CD4-positive, alpha-beta T cell (primary cell): Measurements from ENCODE around the gene UBE2N. TPM values are rescaled to one million over a fixed set of nuclear protein-coding genes. Genes with fewer than 3 reads are reported as not detected.

Source experiments
- ATAC-seq: fragments of 200-7000 bp; cut with Tn5 transposase; one replicate; pipeline ENCODE4 v1.10.0; 2022; ENCODE audit warnings: mild to moderate bottlenecking; ENCODE audit not compliant: poor library complexity
- CTCF ChIA-PET: fragments of 350-600 bp; sonication (Branson Sonifier 250); formaldehyde crosslinking; loops from one replicate; lab custom pipeline; 2021; ENCODE audit warnings: antibody characterized with exemption, inconsistent platforms; lab: Charles Lee
- POLR2A ChIA-PET: fragments of 350-600 bp; sonication (Branson Sonifier 250); formaldehyde crosslinking; loops from one replicate; lab custom pipeline; 2021; ENCODE audit warnings: antibody characterized with exemption, inconsistent platforms; lab: Charles Lee
- DNase-seq, 14 experiments: peaks; one replicate each; pipeline ENCODE4 v3.0.0-alpha.2; 2013 to 2020; ENCODE audit warnings: mixed read lengths in 2 of 14
- H3K27ac ChIP-seq, 2 donors: one replicate each; pipeline versions ENCODE4 v1.5.1 to v1.7.0; 2013; ENCODE audit warnings: low read length in 2 of 2, low read depth in 1 of 2, mild to moderate bottlenecking in 1 of 2
- H3K27me3 ChIP-seq, 2 experiments: 1 replicate in 1 of 2; 2 replicates in 1 of 2; pipeline versions ENCODE4 v1.6.1 to v1.7.0; 2013; ENCODE audit warnings: low read length in 2 of 2, control low read depth in 1 of 2, mild to moderate bottlenecking in 1 of 2, moderate library complexity in 1 of 2; ENCODE audit not compliant: insufficient read depth in 2 of 2, control insufficient read depth in 1 of 2
- H3K36me3 ChIP-seq: one replicate; pipeline ENCODE4 v1.6.1; 2013; ENCODE audit warnings: low read length, control low read depth; ENCODE audit not compliant: insufficient read depth
- H3K4me1 ChIP-seq: one replicate; pipeline ENCODE4 v1.6.1; 2013; ENCODE audit warnings: low read length, control low read depth; ENCODE audit not compliant: insufficient read depth
- H3K4me3 ChIP-seq: one replicate; pipeline ENCODE4 v1.5.1; 2013; ENCODE audit warnings: mild to moderate bottlenecking, low read length, moderate library complexity
- H3K9me3 ChIP-seq, 2 experiments: 1 replicate in 1 of 2; 2 replicates in 1 of 2; pipeline versions ENCODE4 v1.6.1 to v1.7.0; 2013; ENCODE audit warnings: low read length in 2 of 2, mild to moderate bottlenecking in 2 of 2, control low read depth in 1 of 2, moderate library complexity in 1 of 2; ENCODE audit not compliant: control insufficient read depth in 1 of 2, insufficient read depth in 1 of 2
- H3K27ac Mint-ChIP-seq: one replicate; pipeline ENCODE4 v1.8.0; 2020; ENCODE audit warnings: mixed read lengths
- H3K27me3 Mint-ChIP-seq: one replicate; pipeline ENCODE4 v1.8.0; 2021; ENCODE audit warnings: mixed read lengths
- H3K36me3 Mint-ChIP-seq: one replicate; pipeline ENCODE4 v1.8.0; 2021; ENCODE audit warnings: low read depth, mixed read lengths
- H3K4me1 Mint-ChIP-seq: one replicate; pipeline ENCODE4 v1.8.0; 2021; ENCODE audit warnings: low read depth, mixed read lengths
- H3K4me3 Mint-ChIP-seq: one replicate; pipeline ENCODE4 v1.8.0; 2020; ENCODE audit warnings: mild to moderate bottlenecking, mixed read lengths
- H3K9me3 Mint-ChIP-seq: one replicate; pipeline ENCODE4 v1.8.0; 2020; ENCODE audit warnings: mixed read lengths
- intact Hi-C, 2 experiments: fragments of 100-400 bp; cut with DNase I in 1 of 2; cut with micrococcal nuclease in 1 of 2; formaldehyde crosslinking; loops; one replicate each; pipeline versions ENCODE4 v1.15.1 to v1.9.0; 2023 to 2025; cut with DNase I, micrococcal nuclease
- total RNA-seq, 174 experiments: library from RNA in 2 of 174; stranded (reverse) in 2 of 174; gene quantifications; one replicate each; pipeline ENCODE4 v1.2.3 and lab custom pipeline; 2021 to 2026
- TF ChIP-seq, protein P1 (sequence below): fragments of 200-600 bp; IDR thresholded peaks from one replicate; pipeline ENCODE4 v1.8.0; 2022; ENCODE audit warnings: antibody characterized with exemption, mild to moderate bottlenecking

The UBE2N gene
- total RNA-seq, 2 experiments from 2014 or later = 89.8 to 101 TPM

DNA sequence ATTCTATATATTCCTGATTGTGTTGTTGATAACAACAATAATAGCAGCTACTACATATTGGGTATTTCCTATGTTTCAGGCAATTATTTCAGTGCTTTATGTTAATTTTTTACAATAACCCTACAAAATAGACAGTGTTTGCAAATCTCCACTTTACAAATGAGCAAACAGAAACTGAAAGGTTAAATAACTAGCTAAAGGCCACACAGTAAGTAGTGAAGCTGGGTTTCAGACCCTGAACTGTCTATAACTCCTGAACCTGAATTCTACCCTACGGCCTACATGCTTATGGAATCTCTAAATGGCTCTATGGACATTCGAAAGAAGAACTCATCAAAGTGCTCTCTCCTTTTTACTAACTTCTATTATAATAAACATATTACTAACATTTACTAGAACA lies 83.7 kb downstream of the UBE2N start:
- Mint-ChIP-seq H3K36me3 (no peaks in the 10 kb centered on the region), H3K4me3 (no peak overlapping the region), H3K9me3 (no peaks in the 10 kb centered on the region), H3K4me1 (peaks cover 9% of the 10 kb centered on the region), H3K27ac (no peak overlapping the region), H3K27me3 (no peaks in the 10 kb centered on the region)
- POLR2A ChIA-PET = no interaction called here
- ATAC-seq (no peak), DNase-seq (no peak)
- Histone ChIP-seq H3K36me3 (no peaks in the 10 kb centered on the region), H3K27ac (no peak overlapping the region), H3K4me1 (no peaks in the 10 kb centered on the region), H3K4me3 (no peak overlapping the region), H3K27me3 (no peaks in the 10 kb centered on the region), H3K9me3 (no peaks in the 10 kb centered on the region)
- CTCF ChIA-PET = no interaction called here
- intact Hi-C loops = no loop called here
- TF ChIP-seq, protein P1, sequence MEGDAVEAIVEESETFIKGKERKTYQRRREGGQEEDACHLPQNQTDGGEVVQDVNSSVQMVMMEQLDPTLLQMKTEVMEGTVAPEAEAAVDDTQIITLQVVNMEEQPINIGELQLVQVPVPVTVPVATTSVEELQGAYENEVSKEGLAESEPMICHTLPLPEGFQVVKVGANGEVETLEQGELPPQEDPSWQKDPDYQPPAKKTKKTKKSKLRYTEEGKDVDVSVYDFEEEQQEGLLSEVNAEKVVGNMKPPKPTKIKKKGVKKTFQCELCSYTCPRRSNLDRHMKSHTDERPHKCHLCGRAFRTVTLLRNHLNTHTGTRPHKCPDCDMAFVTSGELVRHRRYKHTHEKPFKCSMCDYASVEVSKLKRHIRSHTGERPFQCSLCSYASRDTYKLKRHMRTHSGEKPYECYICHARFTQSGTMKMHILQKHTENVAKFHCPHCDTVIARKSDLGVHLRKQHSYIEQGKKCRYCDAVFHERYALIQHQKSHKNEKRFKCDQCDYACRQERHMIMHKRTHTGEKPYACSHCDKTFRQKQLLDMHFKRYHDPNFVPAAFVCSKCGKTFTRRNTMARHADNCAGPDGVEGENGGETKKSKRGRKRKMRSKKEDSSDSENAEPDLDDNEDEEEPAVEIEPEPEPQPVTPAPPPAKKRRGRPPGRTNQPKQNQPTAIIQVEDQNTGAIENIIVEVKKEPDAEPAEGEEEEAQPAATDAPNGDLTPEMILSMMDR = no peak

DNA sequence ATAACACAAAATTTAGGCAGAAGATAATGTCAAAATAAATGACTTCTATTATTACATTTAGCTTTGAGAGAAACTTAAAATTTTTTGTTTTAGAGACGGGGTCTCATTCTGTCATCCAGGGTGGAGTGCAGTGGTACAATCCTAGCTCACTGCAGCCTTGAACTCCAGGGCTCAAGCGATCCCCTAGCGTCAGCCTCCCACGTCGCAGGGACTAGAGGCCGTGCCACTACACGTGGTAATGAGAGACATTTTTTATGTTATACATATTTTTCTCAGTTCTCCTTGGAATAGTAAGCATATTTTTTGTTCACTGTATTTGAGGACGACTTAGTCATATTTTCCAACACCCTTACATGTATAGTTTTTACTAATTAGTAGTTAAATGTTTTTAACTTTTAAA lies 85.5 kb downstream of the UBE2N start:
- H3K4me1 ChIP-seq = no peaks in the 10 kb centered on the region
- intact Hi-C loops = no loop called here
- no peak overlapping the region for H3K27ac Mint-ChIP-seq
- no peak overlapping the region for H3K4me3 ChIP-seq
- no peak overlapping the region for H3K4me3 Mint-ChIP-seq
- no peaks in the 10 kb centered on the region for H3K36me3 ChIP-seq
- H3K9me3 ChIP-seq = no peaks in the 10 kb centered on the region
- CTCF ChIA-PET = interaction anchor here (0.7 kb wide), 1 partner anchor 33 kb away, joined by 3 read pairs; no protein-coding TSS in a partner anchor
- H3K27ac ChIP-seq = no peak overlapping the region
- H3K27me3 ChIP-seq = no peaks in the 10 kb centered on the region
- no peaks in the 10 kb centered on the region for H3K4me1 Mint-ChIP-seq
- no peaks in the 10 kb centered on the region for H3K9me3 Mint-ChIP-seq
- H3K27me3 Mint-ChIP-seq = no peaks in the 10 kb centered on the region
- POLR2A ChIA-PET = no interaction called here
- no peaks in the 10 kb centered on the region for H3K36me3 Mint-ChIP-seq
- TF ChIP-seq, protein P1 = no peak
- ATAC-seq (no peak), DNase-seq (no peak)

Other genes starting within 250 kb of the UBE2N start
- 10 to 100 TPM; 86.7 to 92.3 TPM for gene NUDT4, start 64.0 kb downstream of the UBE2N start, total RNA-seq
- gene MRPL42, start 25.6 kb upstream of the UBE2N start, total RNA-seq = 10 to 100 TPM; 39.0 to 39.3 TPM
- gene SOCS2, start 130.7 kb upstream of the UBE2N start, total RNA-seq = 1 to 10 TPM; 4.1 to 4.2 TPM
- gene CRADD, start 235.4 kb upstream of the UBE2N start, total RNA-seq = 1 to 10 TPM; 5.8 to 9.2 TPM